Activated naive CD8-positive, alpha-beta T cell treated with anti-CD3 and anti-CD28 coated beads for 36 hours (primary cell): ENCODE results near the gene SPACA9. TPM values are rescaled to one million over a fixed set of nuclear protein-coding genes. Genes with fewer than 3 reads are reported as not detected.

ENCODE experiments used
- DNase-seq: peaks from one replicate; pipeline ENCODE4 v3.0.0; 2021
- H3K27ac Mint-ChIP-seq: one replicate; pipeline ENCODE4 v1.8.0; 2022; ENCODE audit warnings: mild to moderate bottlenecking, moderate library complexity, mixed read lengths
- H3K27me3 Mint-ChIP-seq: one replicate; pipeline ENCODE4 v1.8.0; 2022; ENCODE audit warnings: mild to moderate bottlenecking, mixed read lengths
- H3K36me3 Mint-ChIP-seq: one replicate; pipeline ENCODE4 v1.8.0; 2021; ENCODE audit warnings: mild to moderate bottlenecking, mixed read lengths
- H3K4me1 Mint-ChIP-seq: one replicate; pipeline ENCODE4 v1.8.0; 2021; ENCODE audit warnings: mixed read lengths
- H3K4me3 Mint-ChIP-seq: one replicate; pipeline ENCODE4 v1.8.0; 2022; ENCODE audit warnings: mild to moderate bottlenecking, moderate library complexity, mixed read lengths
- H3K9me3 Mint-ChIP-seq: one replicate; pipeline ENCODE4 v1.8.0; 2022; ENCODE audit warnings: mixed read lengths
- total RNA-seq, 2 experiments: library from RNA; stranded (reverse); gene quantifications; one replicate each; pipeline ENCODE4 v1.2.3, GENCODE V29; 2021

The SPACA9 gene
- total RNA-seq, 2 experiments from 2014 or later, result 1.9 to 2.7 TPM

DNA sequence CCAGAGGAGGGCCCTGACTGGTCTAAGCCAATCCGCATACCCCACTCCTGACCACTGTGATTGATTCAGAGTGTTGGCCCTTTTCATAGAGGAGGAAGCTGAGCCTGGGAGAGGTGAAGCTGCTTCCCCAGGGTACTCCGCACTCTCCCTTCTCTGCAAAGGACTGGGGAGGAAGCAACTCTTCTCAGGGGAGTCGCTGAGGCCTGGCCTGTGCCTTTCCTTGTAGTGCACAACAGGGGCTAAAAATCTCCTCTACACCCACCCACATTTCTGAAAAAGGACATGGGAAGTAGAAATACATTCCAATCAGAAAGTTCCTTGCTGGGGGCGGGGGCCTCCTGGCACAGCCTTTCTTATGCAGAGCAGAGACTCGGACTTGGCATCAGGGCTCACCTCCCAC lies 22.8 kb upstream of the SPACA9 start:
- Mint-ChIP-seq H3K4me1 (peaks cover 7% of the 10 kb centered on the region), H3K9me3 (no peaks in the 10 kb centered on the region), H3K27ac (no peak overlapping the region), H3K27me3 (no peaks in the 10 kb centered on the region), H3K36me3 (no peaks in the 10 kb centered on the region), H3K4me3 (no peak overlapping the region)
- no peak for DNase-seq

DNA sequence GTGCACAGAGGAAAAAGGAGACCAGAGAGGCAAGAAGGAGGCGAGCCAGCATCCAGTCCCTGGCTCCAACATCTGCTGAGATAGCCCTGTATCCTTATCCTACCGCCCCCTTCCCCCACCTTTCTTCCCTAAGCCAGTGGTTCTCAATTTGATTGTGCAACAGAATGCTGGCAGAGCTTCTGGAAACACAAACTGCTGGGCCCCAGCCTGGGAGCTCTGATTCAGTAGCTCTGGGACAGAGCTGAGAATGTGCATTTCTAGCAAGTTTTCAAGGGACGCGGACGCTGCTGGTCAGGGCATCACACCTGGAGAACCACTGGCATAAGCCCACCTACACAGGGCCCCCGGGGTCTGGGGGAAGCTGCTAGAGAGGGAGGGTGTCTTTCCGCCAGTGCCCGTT lies 21.7 kb upstream of the SPACA9 start:
- DNase-seq, result no peak
- Mint-ChIP-seq H3K36me3 (no peaks in the 10 kb centered on the region), H3K4me3 (no peak overlapping the region), H3K27me3 (no peaks in the 10 kb centered on the region), H3K9me3 (no peaks in the 10 kb centered on the region), H3K27ac (no peak overlapping the region), H3K4me1 (no peaks in the 10 kb centered on the region)

GRCh38 chr9:132857616-132858342 lies 20.9 kb upstream of the SPACA9 start:
- H3K9me3 Mint-ChIP-seq, result no peaks in the 10 kb centered on the region
- DNase-seq, result no peak
- no peaks in the 10 kb centered on the region for H3K4me1 Mint-ChIP-seq
- no peaks in the 10 kb centered on the region for H3K36me3 Mint-ChIP-seq
- H3K4me3 Mint-ChIP-seq, result no peak overlapping the region
- H3K27ac Mint-ChIP-seq, result no peak overlapping the region
- H3K27me3 Mint-ChIP-seq, result no peaks in the 10 kb centered on the region

DNA sequence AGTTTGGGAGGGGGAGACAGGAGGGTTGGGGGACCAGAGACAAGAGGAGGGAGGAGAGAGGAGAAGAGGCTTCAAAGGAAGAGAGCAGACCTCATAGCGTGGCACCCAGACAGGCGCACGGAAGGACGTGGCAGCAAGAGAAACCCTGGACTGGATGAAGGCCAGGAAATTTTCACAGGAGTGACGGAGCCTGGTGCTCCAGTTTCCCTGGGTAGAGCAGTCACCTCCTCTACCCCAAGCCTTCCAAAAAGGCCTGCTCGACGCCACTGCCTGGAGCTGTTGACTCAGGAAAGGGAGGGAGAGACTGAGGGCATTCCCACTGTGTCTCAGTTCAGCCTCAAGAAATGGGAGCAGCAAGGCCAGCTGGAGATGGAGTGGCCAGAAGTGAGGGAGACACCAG lies 19.9 kb upstream of the SPACA9 start:
- DNase-seq, result no peak
- H3K27ac Mint-ChIP-seq, result no peak overlapping the region
- no peaks in the 10 kb centered on the region for H3K4me1 Mint-ChIP-seq
- H3K9me3 Mint-ChIP-seq, result no peaks in the 10 kb centered on the region
- no peak overlapping the region for H3K4me3 Mint-ChIP-seq
- H3K36me3 Mint-ChIP-seq, result no peaks in the 10 kb centered on the region
- no peaks in the 10 kb centered on the region for H3K27me3 Mint-ChIP-seq

DNA sequence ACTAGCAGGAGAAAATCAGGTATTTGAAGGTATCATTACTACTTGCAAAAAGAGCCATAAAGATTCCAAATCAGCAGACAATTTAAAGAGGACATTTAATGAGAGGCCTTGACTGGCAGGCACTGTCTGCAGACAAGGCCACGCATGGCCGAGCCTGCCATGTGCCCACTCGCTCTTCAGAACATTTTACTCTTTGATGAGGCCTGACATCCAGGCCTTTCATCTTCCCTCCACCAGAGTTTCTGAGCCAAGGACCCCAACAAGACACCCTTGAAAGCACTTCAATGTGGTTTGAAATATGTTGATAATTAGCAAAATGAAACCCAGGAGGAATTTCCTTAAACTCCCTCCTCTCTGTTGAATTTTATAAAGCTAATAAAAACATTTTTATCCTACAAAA lies 17.0 kb upstream of the SPACA9 start:
- peaks cover 4% of the 10 kb centered on the region for H3K4me1 Mint-ChIP-seq
- no peaks in the 10 kb centered on the region for H3K9me3 Mint-ChIP-seq
- no peak for DNase-seq
- no peaks in the 10 kb centered on the region for H3K36me3 Mint-ChIP-seq
- H3K4me3 Mint-ChIP-seq, result no peak overlapping the region
- no peaks in the 10 kb centered on the region for H3K27me3 Mint-ChIP-seq
- H3K27ac Mint-ChIP-seq, result no peak overlapping the region

DNA sequence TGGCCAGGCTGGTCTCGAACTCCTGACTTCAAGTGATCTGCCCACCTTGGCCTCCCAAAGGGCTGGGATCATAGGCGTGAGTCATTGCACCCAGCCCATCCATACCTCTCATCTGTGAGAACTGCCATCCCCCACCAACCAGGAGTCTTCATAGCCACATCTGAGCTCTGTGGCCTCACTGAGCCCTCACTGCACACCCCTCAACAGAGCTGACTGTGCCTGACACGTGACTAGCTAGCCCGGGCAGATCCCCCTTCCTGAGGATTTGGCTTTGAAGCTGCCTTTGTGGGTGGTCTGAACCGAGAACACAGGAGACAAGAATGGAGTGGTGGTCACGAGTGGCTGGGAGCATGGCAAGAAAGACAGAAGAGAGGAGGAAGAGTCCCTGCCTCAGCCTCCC lies 16.2 kb upstream of the SPACA9 start:
- DNase-seq, result peak; percentile 23
- Mint-ChIP-seq H3K27ac (no peak overlapping the region), H3K9me3 (no peaks in the 10 kb centered on the region), H3K27me3 (no peaks in the 10 kb centered on the region), H3K36me3 (no peaks in the 10 kb centered on the region), H3K4me3 (no peak overlapping the region), H3K4me1 (peaks cover 4% of the 10 kb centered on the region)

- Mint-ChIP-seq H3K27ac (no peak overlapping the region), H3K4me3 (no peak overlapping the region), H3K36me3 (no peaks in the 10 kb centered on the region), H3K9me3 (no peaks in the 10 kb centered on the region), H3K4me1 (peaks cover 4% of the 10 kb centered on the region), H3K27me3 (no peaks in the 10 kb centered on the region)
- no peak for DNase-seq
Measured at GRCh38 chr9:132863096-132863495, 15.6 kb upstream of the SPACA9 start.

DNA sequence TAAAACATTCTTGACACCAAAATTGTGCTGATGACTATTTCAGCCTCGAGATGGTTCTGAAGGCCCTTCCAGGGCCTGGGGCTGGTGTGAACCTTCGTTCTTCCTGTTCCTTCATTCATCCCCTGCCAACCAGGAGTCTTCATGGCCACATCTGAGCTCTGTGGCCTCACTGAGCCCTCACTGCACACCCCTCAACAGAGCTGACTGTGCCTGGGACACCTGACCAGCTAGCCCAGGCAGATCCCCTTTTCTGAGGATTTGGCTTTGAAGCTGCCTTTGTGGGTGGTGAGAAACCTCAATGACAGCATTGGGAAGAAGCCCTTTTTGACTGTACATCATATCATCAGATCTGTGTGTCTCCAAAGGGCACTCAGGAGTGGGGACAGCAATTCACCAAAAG lies 14.4 kb upstream of the SPACA9 start:
- no peak overlapping the region for H3K27ac Mint-ChIP-seq
- no peak overlapping the region for H3K4me3 Mint-ChIP-seq
- peaks cover 4% of the 10 kb centered on the region for H3K4me1 Mint-ChIP-seq
- no peaks in the 10 kb centered on the region for H3K36me3 Mint-ChIP-seq
- no peaks in the 10 kb centered on the region for H3K27me3 Mint-ChIP-seq
- no peak for DNase-seq
- no peaks in the 10 kb centered on the region for H3K9me3 Mint-ChIP-seq

GRCh38 chr9:132864691-132865090 lies 14.0 kb upstream of the SPACA9 start:
- no peak for DNase-seq
- no peak overlapping the region for H3K27ac Mint-ChIP-seq
- no peaks in the 10 kb centered on the region for H3K9me3 Mint-ChIP-seq
- H3K27me3 Mint-ChIP-seq, result no peaks in the 10 kb centered on the region
- peaks cover 4% of the 10 kb centered on the region for H3K4me1 Mint-ChIP-seq
- H3K36me3 Mint-ChIP-seq, result no peaks in the 10 kb centered on the region
- H3K4me3 Mint-ChIP-seq, result no peak overlapping the region

DNA sequence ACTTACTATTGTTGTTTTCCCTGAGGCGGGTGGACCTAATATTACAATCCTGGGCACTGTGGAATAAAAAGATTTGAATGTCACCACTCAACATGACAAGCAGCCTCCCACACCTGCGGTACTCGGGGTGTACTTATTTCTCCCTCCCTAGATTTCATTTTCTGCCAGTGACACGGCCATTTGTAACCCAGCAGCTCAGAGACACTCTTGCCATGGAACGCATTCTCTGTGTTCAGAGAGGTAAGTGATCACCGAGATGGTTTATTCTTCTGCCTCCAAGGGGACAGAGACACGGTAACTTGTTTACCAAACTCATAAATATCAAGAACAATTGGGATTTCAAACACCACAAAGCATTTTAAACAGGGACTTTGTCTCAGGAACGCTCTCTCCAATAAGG lies 11.8 kb upstream of the SPACA9 start:
- Mint-ChIP-seq H3K27me3 (no peaks in the 10 kb centered on the region), H3K4me1 (peaks cover 4% of the 10 kb centered on the region)

DNA sequence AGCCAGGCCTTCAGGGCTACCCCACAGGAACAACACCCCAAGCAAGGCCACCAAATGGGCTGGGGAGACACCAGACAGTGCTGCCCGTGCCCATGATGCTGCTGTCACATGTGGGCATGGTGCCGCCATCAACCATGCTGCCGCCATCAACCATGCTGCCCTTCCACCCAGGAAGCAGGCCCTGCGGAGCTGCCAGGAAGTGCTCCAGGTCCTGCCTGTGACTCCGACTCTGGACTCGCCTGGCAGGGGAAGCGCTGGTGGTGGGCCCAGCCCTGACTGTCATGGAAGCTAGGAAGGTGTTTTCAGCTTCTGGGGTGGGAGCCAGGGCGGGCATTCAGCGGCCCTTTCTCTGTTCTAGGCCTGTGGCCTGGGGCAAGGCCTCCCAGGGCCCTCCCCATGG lies 9.4 kb upstream of the SPACA9 start:
- no peak overlapping the region for H3K4me3 Mint-ChIP-seq
- H3K36me3 Mint-ChIP-seq, result no peaks in the 10 kb centered on the region
- no peaks in the 10 kb centered on the region for H3K27me3 Mint-ChIP-seq
- peaks cover 8% of the 10 kb centered on the region for H3K4me1 Mint-ChIP-seq
- no peak overlapping the region for H3K27ac Mint-ChIP-seq
- no peak for DNase-seq
- H3K9me3 Mint-ChIP-seq, result no peaks in the 10 kb centered on the region

More for the DNA sequence above, 11.8 kb upstream of the SPACA9 start:
- H3K27ac Mint-ChIP-seq, result no peak overlapping the region
- no peaks in the 10 kb centered on the region for H3K36me3 Mint-ChIP-seq
- DNase-seq, result no peak
- H3K4me3 Mint-ChIP-seq, result no peak overlapping the region
- H3K9me3 Mint-ChIP-seq, result no peaks in the 10 kb centered on the region

DNA sequence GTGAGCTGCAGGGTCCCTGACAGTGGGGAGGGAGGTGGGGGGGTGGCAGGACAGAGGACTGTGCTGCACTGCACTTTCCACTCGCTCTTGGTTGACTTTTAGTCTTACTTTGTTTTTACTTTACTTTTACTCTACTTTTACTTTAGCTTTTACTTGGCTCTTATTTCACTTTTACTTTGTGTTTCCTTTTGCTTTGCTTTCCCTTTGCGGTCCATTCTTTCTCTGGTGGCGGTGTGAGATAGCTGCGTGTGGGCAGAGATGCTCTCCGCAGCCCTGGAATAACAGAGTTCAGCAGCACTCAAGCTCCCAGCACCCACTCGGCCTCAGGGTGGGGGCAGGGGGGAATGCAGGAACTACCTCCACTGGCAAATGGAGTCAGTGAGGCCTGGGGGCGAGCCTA lies 5.3 kb upstream of the SPACA9 start:
- Mint-ChIP-seq H3K27me3 (no peaks in the 10 kb centered on the region), H3K36me3 (no peaks in the 10 kb centered on the region), H3K4me3 (no peak overlapping the region), H3K9me3 (no peaks in the 10 kb centered on the region), H3K27ac (peak overlapping the region; percentile 31), H3K4me1 (peaks cover 4% of the 10 kb centered on the region)
- DNase-seq, result no peak

DNA sequence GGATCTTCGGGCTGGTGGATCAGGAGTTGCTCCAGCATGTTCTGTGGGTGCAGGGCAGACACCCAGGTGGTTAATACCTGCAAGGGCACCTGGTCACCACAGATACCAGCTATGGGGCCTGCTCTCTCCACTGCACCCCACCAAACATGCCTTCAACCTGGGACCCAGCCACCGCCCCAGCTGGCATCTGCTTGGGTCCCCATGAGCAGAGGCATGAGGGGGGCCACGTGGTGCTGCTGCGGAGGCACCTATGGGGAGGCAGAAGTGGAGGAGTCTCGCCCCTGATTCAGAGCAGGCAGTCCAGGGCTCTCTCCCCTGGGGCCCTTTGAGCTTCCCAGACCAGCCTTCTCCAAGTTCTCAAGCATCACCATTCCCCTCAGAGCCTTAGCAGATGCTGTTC lies 3.5 kb upstream of the SPACA9 start:
- no peaks in the 10 kb centered on the region for H3K36me3 Mint-ChIP-seq
- no peak for DNase-seq
- peaks cover 9% of the 10 kb centered on the region for H3K4me1 Mint-ChIP-seq
- no peaks in the 10 kb centered on the region for H3K9me3 Mint-ChIP-seq
- H3K27me3 Mint-ChIP-seq, result no peaks in the 10 kb centered on the region
- H3K27ac Mint-ChIP-seq, result no peak overlapping the region
- no peak overlapping the region for H3K4me3 Mint-ChIP-seq

DNA sequence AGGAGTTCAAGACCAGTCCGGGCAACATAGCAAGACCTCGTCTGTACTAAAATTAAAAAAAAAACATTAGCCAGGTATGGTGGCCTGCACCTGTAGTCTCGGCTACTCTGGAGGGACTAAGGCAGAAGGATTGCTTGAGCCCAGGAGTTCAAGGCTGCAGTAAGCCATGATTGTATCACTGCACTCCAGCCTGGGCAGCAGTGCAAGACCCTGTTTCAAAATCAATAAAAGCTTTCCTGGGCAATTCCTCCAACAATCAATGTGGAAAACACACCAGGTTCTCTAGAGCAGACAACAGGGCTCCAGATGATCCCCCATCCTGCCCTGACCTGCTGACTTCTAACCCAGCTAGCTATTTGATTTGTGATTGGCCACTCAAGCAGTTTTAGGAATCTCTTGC lies 1.8 kb upstream of the SPACA9 start:
- H3K4me1 Mint-ChIP-seq, result peaks cover 9% of the 10 kb centered on the region
- no peaks in the 10 kb centered on the region for H3K27me3 Mint-ChIP-seq
- H3K27ac Mint-ChIP-seq, result no peak overlapping the region

DNA sequence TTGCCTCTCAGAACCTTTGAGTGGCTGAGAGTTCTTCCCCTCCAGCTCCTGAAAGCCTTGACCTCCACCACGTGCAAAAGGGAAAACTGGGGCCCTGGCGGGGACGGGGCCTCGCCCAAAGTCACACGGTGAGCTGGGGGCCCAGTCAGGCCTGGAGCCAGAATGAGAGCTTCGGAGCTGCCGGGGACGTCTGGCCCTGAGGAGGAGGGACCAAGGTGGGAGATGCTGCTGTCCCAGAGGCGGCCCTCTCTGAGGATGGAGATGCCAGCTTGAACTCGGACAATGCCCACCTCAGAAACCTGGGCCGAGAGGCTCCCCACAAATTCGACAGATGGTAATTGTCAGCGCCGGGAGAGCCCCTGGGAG lies 1.3 kb upstream of the SPACA9 start:
- peak overlapping the region; percentile 12 for H3K27ac Mint-ChIP-seq

More for the DNA sequence above, 1.8 kb upstream of the SPACA9 start:
- DNase-seq, result no peak
- Mint-ChIP-seq H3K4me3 (peak overlapping the region; percentile 75), H3K36me3 (no peaks in the 10 kb centered on the region), H3K9me3 (no peaks in the 10 kb centered on the region)

GRCh38 chr9:132877824-132878694 lies 639 bp upstream of the SPACA9 start, which contains the start of gene AK8:
Gene AK8 (minus strand): TSS chr9:132878284. CDS start chr9:132878255, 29 bp downstream.
- Mint-ChIP-seq H3K9me3 (no peaks in the 10 kb centered on the region), H3K36me3 (no peaks in the 10 kb centered on the region), H3K4me3 (peak within 1 kb of the TSS; percentile 75), H3K27me3 (no peaks in the 10 kb centered on the region), H3K4me1 (peaks cover 13% of the 10 kb centered on the region), H3K27ac (peak within 1 kb of the TSS; percentile 12)
- peak; percentile 83 for DNase-seq

More for the DNA sequence above, 1.3 kb upstream of the SPACA9 start:
- Mint-ChIP-seq H3K4me3 (peak overlapping the region; percentile 75), H3K27me3 (no peaks in the 10 kb centered on the region), H3K4me1 (peaks cover 9% of the 10 kb centered on the region), H3K36me3 (no peaks in the 10 kb centered on the region), H3K9me3 (no peaks in the 10 kb centered on the region)
- DNase-seq, result no peak
